ENCODE data around the gene PKP2.

The PKP2 gene

GRCh38 chr12:32907898-32908476, 11.4 kb upstream of the PKP2 start:
- no peak for DNase-seq
- Histone ChIP-seq H3K27me3 (no peaks in the 10 kb centered on the region), H3K36me3 (no peaks in the 10 kb centered on the region), H3K9me3 (no peaks in the 10 kb centered on the region), H3K27ac (no peak overlapping the region), H3K4me3 (no peak overlapping the region), H3K4me1 (no peaks in the 10 kb centered on the region)
- TF ChIP-seq CTCF (IDR thresholded peaks at IDR 0.05): no peak
- intact Hi-C loops (cut with DNase I; ENCODE audit: low total_unique reads): no loop called here

GRCh38 chr12:32907166-32907565, 10.6 kb upstream of the PKP2 start:
- Histone ChIP-seq H3K4me3 (no peak overlapping the region), H3K4me1 (no peaks in the 10 kb centered on the region), H3K27ac (no peak overlapping the region), H3K27me3 (no peaks in the 10 kb centered on the region), H3K9me3 (no peaks in the 10 kb centered on the region), H3K36me3 (no peaks in the 10 kb centered on the region)
- intact Hi-C loops (cut with DNase I; ENCODE audit: low total_unique reads): no loop called here
- no peak for TF ChIP-seq CTCF (IDR thresholded peaks at IDR 0.05)
- no peak for DNase-seq

GRCh38 chr12:32906399-32907165, 10.0 kb upstream of the PKP2 start:
- no peak overlapping the region for H3K4me3 ChIP-seq
- no peaks in the 10 kb centered on the region for H3K9me3 ChIP-seq
- no peak overlapping the region for H3K27ac ChIP-seq
- intact Hi-C loops (cut with DNase I; ENCODE audit: low total_unique reads): no loop called here
- no peaks in the 10 kb centered on the region for H3K27me3 ChIP-seq
- H3K36me3 ChIP-seq: no peaks in the 10 kb centered on the region
- no peak for TF ChIP-seq CTCF (IDR thresholded peaks at IDR 0.05)
- no peak for DNase-seq
- no peaks in the 10 kb centered on the region for H3K4me1 ChIP-seq

- no peaks in the 10 kb centered on the region for H3K27me3 ChIP-seq
- H3K4me3 ChIP-seq: no peak overlapping the region
- intact Hi-C loops (cut with DNase I; ENCODE audit: low total_unique reads): no loop called here
- TF ChIP-seq CTCF (IDR thresholded peaks at IDR 0.05): no peak
- H3K4me1 ChIP-seq: no peaks in the 10 kb centered on the region
- H3K27ac ChIP-seq: no peak overlapping the region
- no peak for DNase-seq
- H3K9me3 ChIP-seq: no peaks in the 10 kb centered on the region
- H3K36me3 ChIP-seq: no peaks in the 10 kb centered on the region
Measured at GRCh38 chr12:32903763-32904162, 7.2 kb upstream of the PKP2 start.

- no peaks in the 10 kb centered on the region for H3K9me3 ChIP-seq
- H3K4me1 ChIP-seq: no peaks in the 10 kb centered on the region
- no peak overlapping the region for H3K27ac ChIP-seq
- intact Hi-C loops (cut with DNase I; ENCODE audit: low total_unique reads): no loop called here
- no peaks in the 10 kb centered on the region for H3K27me3 ChIP-seq
- no peak for TF ChIP-seq CTCF (IDR thresholded peaks at IDR 0.05)
- no peak overlapping the region for H3K4me3 ChIP-seq
- DNase-seq: no peak
- H3K36me3 ChIP-seq: no peaks in the 10 kb centered on the region
Measured at GRCh38 chr12:32903318-32903717, 6.7 kb upstream of the PKP2 start.

Measured in tibial artery (tissue), 4 donors.